CD4-positive, CD25-positive, alpha-beta regulatory T cell (primary cell): ENCODE data around the gene OSBPL6. TPM values are rescaled to one million over a fixed set of nuclear protein-coding genes. Genes with fewer than 3 reads are reported as not detected.

Experiments used
- ATAC-seq, 2 donors: fragments of 150-1000 bp; cut with Tn5 transposase; one replicate each; pipeline ENCODE4 v1.10.0; 2021; ENCODE audit warnings: low read depth in 2 of 2, moderate number of reproducible peaks in 2 of 2, moderate library complexity in 1 of 2
- DNase-seq, 3 donors: peaks; one replicate each; pipeline versions ENCODE4 v3.0.0 to v3.0.0-alpha.2; 2012 to 2022; ENCODE audit warnings: mixed read lengths in 1 of 3
- H3K27ac ChIP-seq: one replicate; pipeline ENCODE4 v1.7.0; 2013; ENCODE audit warnings: mild to moderate bottlenecking, low read length; ENCODE audit not compliant: insufficient read depth, poor library complexity, severe bottlenecking
- H3K27me3 ChIP-seq: one replicate; pipeline ENCODE4 v1.7.0; 2013; ENCODE audit warnings: low read length; ENCODE audit not compliant: control insufficient read depth, insufficient read depth
- H3K36me3 ChIP-seq: one replicate; pipeline ENCODE4 v1.7.0; 2013; ENCODE audit warnings: mild to moderate bottlenecking, low read length, moderate library complexity; ENCODE audit not compliant: control insufficient read depth, insufficient read depth
- H3K4me1 ChIP-seq: 2 replicates; pipeline ENCODE4 v1.7.0; 2013; ENCODE audit warnings: mild to moderate bottlenecking, low read length; ENCODE audit not compliant: insufficient read depth, control insufficient read depth, poor library complexity, severe bottlenecking
- H3K4me3 ChIP-seq: one replicate; pipeline ENCODE4 v1.7.0; 2013; ENCODE audit warnings: low read depth, mild to moderate bottlenecking, low read length, moderate library complexity
- H3K9me3 ChIP-seq, 2 experiments: 1 replicate in 1 of 2; 2 replicates in 1 of 2; pipeline ENCODE4 v1.7.0; 2013; ENCODE audit warnings: low read length in 2 of 2, mild to moderate bottlenecking in 1 of 2, moderate library complexity in 1 of 2; ENCODE audit not compliant: control insufficient read depth in 2 of 2
- H3K27ac Mint-ChIP-seq, 3 donors: one replicate each; pipeline ENCODE4 v1.8.0; 2020 to 2022; ENCODE audit warnings: mild to moderate bottlenecking in 3 of 3, mixed read lengths in 3 of 3, moderate library complexity in 2 of 3
- H3K27me3 Mint-ChIP-seq: one replicate; pipeline ENCODE4 v1.8.0; 2022; ENCODE audit warnings: mild to moderate bottlenecking, mixed read lengths
- H3K36me3 Mint-ChIP-seq: one replicate; pipeline ENCODE4 v1.8.0; 2020; ENCODE audit warnings: mixed read lengths
- H3K4me1 Mint-ChIP-seq, 4 donors: one replicate each; pipeline ENCODE4 v1.8.0; 2020 to 2022; ENCODE audit warnings: mixed read lengths in 4 of 4, mild to moderate bottlenecking in 1 of 4
- H3K4me3 Mint-ChIP-seq, 4 donors: one replicate each; pipeline ENCODE4 v1.8.0; 2020 to 2022; ENCODE audit warnings: mild to moderate bottlenecking in 4 of 4, mixed read lengths in 4 of 4, moderate library complexity in 3 of 4
- H3K9me3 Mint-ChIP-seq, 7 donors: one replicate each; pipeline ENCODE4 v1.8.0; 2020 to 2022; ENCODE audit warnings: mixed read lengths in 7 of 7, mild to moderate bottlenecking in 3 of 7, moderate library complexity in 2 of 7
- polyA plus RNA-seq, 4 donors: library from polyadenylated mRNA; unstranded; fragments of 300-500 nt; fragmentation: Illumina TruSeq; gene quantifications; one replicate each; pipeline ENCODE4 v1.2.3, GENCODE V29; 2021
- total RNA-seq: library from RNA; stranded (reverse); gene quantifications from one replicate; pipeline ENCODE4 v1.2.3, GENCODE V29; 2022

OSBPL6 gene
- total and polyA plus RNA-seq, 5 donors from 2014 or later = 0.34 TPM; not detected in 4

DNA sequence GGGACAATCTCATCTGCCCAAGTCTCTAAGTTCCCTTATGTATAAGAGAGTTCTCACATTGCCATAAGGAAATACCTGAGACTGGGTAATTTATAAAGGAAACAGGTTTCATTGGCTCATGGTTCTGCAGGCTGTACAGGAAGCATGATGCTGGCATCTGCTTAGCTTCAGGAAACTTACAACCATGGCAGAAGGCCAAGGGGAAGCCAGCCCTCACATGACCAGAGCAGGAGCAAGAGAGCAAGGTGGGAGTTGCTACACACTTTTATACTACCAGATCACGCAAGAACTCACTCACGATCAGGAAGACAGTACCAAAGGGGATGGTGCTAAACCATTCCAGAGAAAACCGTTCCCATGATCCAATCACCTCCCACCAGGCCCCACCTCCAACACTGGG lies 182.7 kb downstream of the OSBPL6 start:
- H3K27me3 ChIP-seq = peaks cover 14% of the 10 kb centered on the region
- ATAC-seq = no peak
- Mint-ChIP-seq H3K9me3 (peaks cover 0 to 4% (median 0%) of the 10 kb centered on the region in 7 donors), H3K27me3 (peaks cover 66% of the 10 kb centered on the region), H3K36me3 (no peaks in the 10 kb centered on the region), H3K4me3 (no peak overlapping the region), H3K27ac (no peak overlapping the region), H3K4me1 (peaks cover 0 to 12% (median 0%) of the 10 kb centered on the region in 4 donors)
- H3K9me3 ChIP-seq = no peaks in the 10 kb centered on the region
- H3K36me3 ChIP-seq = no peaks in the 10 kb centered on the region
- H3K4me3 ChIP-seq = no peak overlapping the region
- no peak overlapping the region for H3K27ac ChIP-seq
- DNase-seq = no peak
- H3K4me1 ChIP-seq = no peaks in the 10 kb centered on the region

DNA sequence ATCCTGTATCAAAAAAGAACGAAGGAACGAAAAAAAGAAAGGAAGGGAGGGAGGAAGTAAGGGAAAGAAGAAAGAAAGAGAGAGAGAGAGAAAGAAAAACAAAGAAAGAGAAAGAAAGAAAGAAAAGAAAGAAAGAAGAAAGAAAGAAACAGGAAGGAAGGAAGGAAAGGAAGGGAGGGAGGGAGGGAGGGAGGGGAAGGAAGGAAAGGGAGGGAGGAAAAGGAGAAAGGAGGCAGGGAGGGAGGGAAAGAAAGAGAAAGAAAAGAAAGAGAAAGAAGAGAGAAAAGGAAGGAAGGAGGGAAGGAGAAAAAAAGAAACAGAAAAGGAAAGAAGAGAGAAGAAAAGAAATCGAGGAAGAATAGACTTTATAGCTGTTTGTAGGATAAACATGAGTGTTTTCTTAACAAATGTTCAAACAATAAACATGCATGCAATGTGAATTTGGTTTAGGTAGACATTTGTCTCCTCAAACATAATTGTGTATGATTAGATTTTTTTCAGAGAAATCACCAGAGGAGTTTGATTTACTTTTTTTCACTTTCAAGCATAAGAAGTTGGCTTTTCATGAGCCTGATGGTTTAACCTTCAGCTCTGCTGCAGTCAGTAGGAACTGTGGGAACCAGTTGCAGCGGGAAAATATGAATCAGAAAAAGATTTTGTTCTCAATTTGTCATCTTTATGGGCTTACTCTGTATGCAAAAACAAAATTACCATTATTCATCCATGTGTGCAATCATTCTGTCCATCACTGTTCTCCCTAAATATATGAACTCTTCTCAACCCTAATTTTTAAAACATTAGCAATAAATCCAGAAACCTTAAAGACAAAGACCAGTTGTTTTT lies 185.1 kb downstream of the OSBPL6 start:
- ATAC-seq = no peak
- Mint-ChIP-seq H3K9me3 (peaks cover 0 to 4% (median 0%) of the 10 kb centered on the region in 7 donors), H3K4me1 (peaks cover 0 to 12% (median 0%) of the 10 kb centered on the region in 4 donors), H3K27me3 (peaks cover 48% of the 10 kb centered on the region), H3K4me3 (no peak overlapping the region), H3K36me3 (no peaks in the 10 kb centered on the region), H3K27ac (no peak overlapping the region)
- Histone ChIP-seq H3K4me1 (no peaks in the 10 kb centered on the region), H3K4me3 (no peak overlapping the region), H3K27ac (no peak overlapping the region), H3K36me3 (no peaks in the 10 kb centered on the region), H3K9me3 (no peaks in the 10 kb centered on the region), H3K27me3 (peaks cover 5% of the 10 kb centered on the region)
- no peak for DNase-seq

GRCh38 chr2:178380763-178381162 lies 186.5 kb downstream of the OSBPL6 start:
- Histone ChIP-seq H3K27ac (no peak overlapping the region), H3K27me3 (peaks cover 4% of the 10 kb centered on the region), H3K36me3 (no peaks in the 10 kb centered on the region), H3K4me1 (no peaks in the 10 kb centered on the region), H3K4me3 (no peak overlapping the region), H3K9me3 (no peaks in the 10 kb centered on the region)
- DNase-seq (peak in 1 of 3 donors; percentile 17), ATAC-seq (no peak)
- H3K4me1 Mint-ChIP-seq = peaks cover 0 to 12% (median 0%) of the 10 kb centered on the region in 4 donors
- H3K27me3 Mint-ChIP-seq = peaks cover 35% of the 10 kb centered on the region
- H3K27ac Mint-ChIP-seq = no peak overlapping the region
- no peaks in the 10 kb centered on the region for H3K36me3 Mint-ChIP-seq
- peaks cover 0 to 4% (median 0%) of the 10 kb centered on the region in 7 donors for H3K9me3 Mint-ChIP-seq
- H3K4me3 Mint-ChIP-seq = no peak overlapping the region

GRCh38 chr2:178383718-178384117 lies 189.4 kb downstream of the OSBPL6 start:
- Mint-ChIP-seq H3K27me3 (peaks cover 20% of the 10 kb centered on the region), H3K4me1 (peaks cover 5 to 21% (median 7%) of the 10 kb centered on the region in 4 donors)

DNA sequence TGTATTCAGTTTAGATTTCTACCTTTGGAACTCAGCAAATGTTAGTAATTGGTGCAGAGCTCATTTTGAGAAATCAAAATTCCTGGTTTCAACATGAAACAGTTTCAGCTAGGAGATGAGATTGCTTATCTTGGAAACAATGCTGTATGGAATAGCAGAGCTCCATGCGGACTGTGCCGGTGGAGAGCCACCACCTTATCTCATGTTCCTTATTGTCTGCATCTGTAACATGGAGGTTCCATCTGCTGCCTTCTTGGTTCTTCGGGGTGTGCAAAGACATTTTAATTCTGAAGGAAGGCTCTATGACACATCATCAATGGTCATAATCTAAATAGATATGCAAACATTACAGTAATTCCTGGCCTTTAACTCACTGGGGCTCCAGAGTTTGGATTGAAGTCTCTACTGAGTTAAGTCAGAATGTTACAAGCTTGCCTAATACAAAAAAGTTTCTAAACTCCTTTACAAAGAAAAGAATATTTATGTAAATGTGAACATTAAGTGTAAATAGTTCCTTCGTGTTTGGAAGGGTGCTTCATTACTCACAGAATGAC lies 191.4 kb downstream of the OSBPL6 start:
- no peak for ATAC-seq
- no peaks in the 10 kb centered on the region for H3K4me1 ChIP-seq
- Mint-ChIP-seq H3K27me3 (peaks cover 16% of the 10 kb centered on the region), H3K4me1 (peaks cover 5 to 14% (median 7%) of the 10 kb centered on the region in 4 donors), H3K27ac (no peak overlapping the region), H3K36me3 (no peaks in the 10 kb centered on the region), H3K9me3 (no peaks in the 10 kb centered on the region), H3K4me3 (no peak overlapping the region)
- H3K36me3 ChIP-seq = no peaks in the 10 kb centered on the region
- peaks cover 2% of the 10 kb centered on the region for H3K27me3 ChIP-seq
- H3K27ac ChIP-seq = no peak overlapping the region
- H3K4me3 ChIP-seq = no peak overlapping the region
- DNase-seq = no peak
- no peaks in the 10 kb centered on the region for H3K9me3 ChIP-seq

More at GRCh38 chr2:178383718-178384117, 189.4 kb downstream of the OSBPL6 start:
- Histone ChIP-seq H3K9me3 (no peaks in the 10 kb centered on the region), H3K27me3 (peaks cover 2% of the 10 kb centered on the region), H3K4me1 (no peaks in the 10 kb centered on the region), H3K4me3 (no peak overlapping the region), H3K27ac (no peak overlapping the region), H3K36me3 (no peaks in the 10 kb centered on the region)
- H3K4me3 Mint-ChIP-seq = no peak overlapping the region
- ATAC-seq (no peak), DNase-seq (no peak)
- H3K9me3 Mint-ChIP-seq = no peaks in the 10 kb centered on the region
- H3K36me3 Mint-ChIP-seq = no peaks in the 10 kb centered on the region
- no peak overlapping the region for H3K27ac Mint-ChIP-seq

DNA sequence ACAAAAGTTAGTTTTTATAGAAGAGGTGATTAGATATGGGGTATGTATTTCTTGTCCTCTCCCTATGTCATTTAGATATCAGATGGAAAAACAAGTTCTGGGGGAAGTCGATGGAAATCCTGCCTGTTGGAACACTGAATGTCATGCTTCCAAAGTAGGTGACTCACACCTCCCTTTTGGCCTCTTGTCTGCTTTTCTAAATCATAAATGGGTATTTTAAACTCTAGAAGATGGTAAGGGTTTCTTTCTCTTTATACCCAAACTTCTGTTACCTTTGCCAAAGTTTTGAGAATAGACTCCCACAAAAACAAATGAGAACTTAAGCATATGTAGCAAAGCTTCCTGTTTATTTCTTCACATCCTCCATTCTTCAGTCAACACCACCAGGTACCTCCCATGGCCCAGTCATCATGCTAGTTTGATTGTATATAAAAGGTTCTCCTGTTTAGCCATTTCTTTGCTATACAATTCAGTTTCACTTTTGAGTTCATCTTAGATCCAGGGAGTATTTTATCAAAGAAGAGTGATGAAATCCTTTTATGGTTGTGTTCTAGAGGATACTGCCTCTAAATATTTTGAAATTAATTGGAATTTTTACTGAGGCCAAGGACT lies 192.8 kb downstream of the OSBPL6 start:
- H3K4me3 ChIP-seq = no peak overlapping the region
- no peaks in the 10 kb centered on the region for H3K36me3 ChIP-seq
- H3K4me3 Mint-ChIP-seq = no peak overlapping the region
- ATAC-seq (peak in 1 of 2 donors; percentile 45), DNase-seq (peak in 1 of 3 donors; percentile 74)
- H3K27me3 Mint-ChIP-seq = peaks cover 6% of the 10 kb centered on the region
- no peaks in the 10 kb centered on the region for H3K4me1 ChIP-seq
- no peaks in the 10 kb centered on the region for H3K9me3 Mint-ChIP-seq
- peaks cover 5 to 9% (median 7%) of the 10 kb centered on the region in 4 donors for H3K4me1 Mint-ChIP-seq
- H3K27ac ChIP-seq = no peak overlapping the region
- no peak overlapping the region for H3K27ac Mint-ChIP-seq
- no peaks in the 10 kb centered on the region for H3K36me3 Mint-ChIP-seq
- no peaks in the 10 kb centered on the region for H3K9me3 ChIP-seq
- peaks cover 2% of the 10 kb centered on the region for H3K27me3 ChIP-seq

DNA sequence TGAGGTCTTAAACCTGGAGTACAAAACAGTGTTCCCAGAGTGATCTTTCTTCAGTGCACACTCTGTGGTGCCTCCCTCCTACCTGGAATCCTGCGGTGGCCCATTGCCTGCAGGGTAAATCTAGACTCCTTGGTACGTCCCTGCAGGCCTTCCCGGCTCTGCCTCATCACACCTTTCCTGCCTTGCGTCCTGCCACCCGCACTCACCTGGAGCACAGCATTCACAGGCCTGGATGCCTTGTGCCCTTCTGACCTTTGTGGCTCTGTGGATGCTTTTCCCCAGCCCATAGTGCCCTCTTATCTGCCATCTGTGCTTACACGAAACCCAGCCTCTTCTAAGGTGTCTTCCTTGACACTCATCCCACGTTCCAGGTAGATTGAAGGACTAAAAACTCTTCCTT lies 194.0 kb downstream of the OSBPL6 start:
- no peak overlapping the region for H3K27ac ChIP-seq
- H3K9me3 ChIP-seq = no peaks in the 10 kb centered on the region
- H3K27me3 Mint-ChIP-seq = peaks cover 15% of the 10 kb centered on the region
- H3K4me1 ChIP-seq = no peaks in the 10 kb centered on the region
- no peaks in the 10 kb centered on the region for H3K36me3 Mint-ChIP-seq
- H3K27ac Mint-ChIP-seq = no peak overlapping the region
- no peak overlapping the region for H3K4me3 ChIP-seq
- peaks cover 5 to 9% (median 7%) of the 10 kb centered on the region in 4 donors for H3K4me1 Mint-ChIP-seq
- peaks cover 3% of the 10 kb centered on the region for H3K27me3 ChIP-seq
- ATAC-seq = no peak
- H3K36me3 ChIP-seq = no peaks in the 10 kb centered on the region
- no peak overlapping the region for H3K4me3 Mint-ChIP-seq
- no peaks in the 10 kb centered on the region for H3K9me3 Mint-ChIP-seq
- DNase-seq = no peak
